Coronary artery (tissue), 2 donors: ENCODE results near the gene P2RX2.

Experiments used
- DNase-seq: peaks from one replicate; pipeline ENCODE4 v3.0.0-alpha.2; 2017; ENCODE audit warnings: low spot score
- H3K27ac ChIP-seq, 2 donors: fragments of 200-600 bp; sonication (generic); one replicate each; pipeline ENCODE4 v1.5.1; 2016 to 2019
- H3K4me3 ChIP-seq: fragments of 200-600 bp; sonication (generic); 2 replicates; pipeline ENCODE4 v1.5.1; 2016; ENCODE audit warnings: mild to moderate bottlenecking, moderate library complexity
- CTCF ChIP-seq: fragments of 200-600 bp; sonication (generic); IDR thresholded peaks from one replicate; pipeline ENCODE4 v1.5.1; 2019; ENCODE audit warnings: antibody characterized with exemption

P2RX2 gene

DNA sequence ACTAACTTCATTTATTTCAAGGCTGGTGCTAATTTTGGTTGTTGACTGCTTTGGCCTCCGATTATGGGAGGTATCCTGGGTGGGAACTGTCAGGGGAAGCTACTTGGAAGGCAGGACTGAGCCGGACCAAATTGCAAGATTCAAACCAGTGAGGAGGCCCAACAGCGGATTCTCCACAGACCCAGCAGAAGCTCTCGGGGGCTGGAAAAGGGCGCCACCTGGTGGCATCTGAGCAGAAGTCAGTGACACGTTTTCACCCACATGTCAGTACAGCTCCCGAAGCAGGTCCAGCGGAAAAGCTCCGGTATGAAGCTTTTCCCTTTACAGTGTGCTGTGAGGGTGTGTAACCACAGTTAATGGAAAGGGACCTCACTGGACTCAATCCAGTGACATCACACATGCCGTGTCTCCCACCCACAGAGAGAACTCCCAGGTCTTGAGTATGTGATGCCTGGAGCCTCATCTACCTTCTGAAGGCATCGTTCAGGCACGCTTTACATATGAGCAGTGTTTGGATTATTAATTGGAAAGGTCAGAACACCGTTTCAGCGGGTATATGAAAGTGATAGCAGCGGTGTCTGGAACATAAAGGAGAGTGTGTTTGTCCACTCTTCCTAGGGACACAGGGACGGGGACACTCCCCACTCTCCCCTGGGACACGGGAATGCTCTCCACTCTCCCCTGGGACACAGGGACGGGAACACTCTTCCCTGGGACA is 3.6 kb upstream of the P2RX2 start:
- peak; percentile 82 for DNase-seq
- Histone ChIP-seq H3K4me3 (no peak overlapping the region), H3K27ac (no peak overlapping the region)
- TF ChIP-seq CTCF: peak; percentile 78

- no peak overlapping the region for H3K4me3 ChIP-seq
- DNase-seq: peak; percentile 62
- H3K27ac ChIP-seq: no peak overlapping the region
- TF ChIP-seq CTCF: no peak
Measured at GRCh38 chr12:132615579-132616038, 3.0 kb upstream of the P2RX2 start.

- no peak overlapping the region for H3K4me3 ChIP-seq
- no peak overlapping the region for H3K27ac ChIP-seq
- no peak for DNase-seq
- no peak for TF ChIP-seq CTCF
Measured at GRCh38 chr12:132617135-132617701, 1.4 kb upstream of the P2RX2 start.

GRCh38 chr12:132617822-132618682 is 524 bp upstream of the P2RX2 start:
- Histone ChIP-seq H3K27ac (no peak overlapping the region), H3K4me3 (peak overlapping the region; percentile 42)
- DNase-seq: peak; percentile 41
- no peak for TF ChIP-seq CTCF

GRCh38 chr12:132619071-132619385 is 452 bp downstream of the P2RX2 start:
- no peak overlapping the region for H3K27ac ChIP-seq
- no peak for DNase-seq
- no peak for TF ChIP-seq CTCF
- H3K4me3 ChIP-seq: no peak overlapping the region

- no peak overlapping the region for H3K4me3 ChIP-seq
- H3K27ac ChIP-seq: no peak overlapping the region
- DNase-seq: peak; percentile 50
- no peak for TF ChIP-seq CTCF
Measured at GRCh38 chr12:132619386-132620112, 973 bp downstream of the P2RX2 start.
